Transverse colon (tissue), 4 donors: Measurements from ENCODE around the gene ACAD8. TPM values are rescaled to one million over a fixed set of nuclear protein-coding genes. Genes with fewer than 3 reads are reported as not detected.

ENCODE experiments used
- DNase-seq: peaks from one replicate; pipeline ENCODE4 v3.0.0-alpha.2; 2019
- H3K27ac ChIP-seq, 4 donors: fragments of 200-600 bp; sonication (generic); 2 replicates each; pipeline ENCODE4 v1.5.1; 2016 to 2018; ENCODE audit warnings: inconsistent platforms in 4 of 4
- H3K27me3 ChIP-seq: fragments of 200-600 bp; sonication (generic); 2 replicates; pipeline ENCODE4 v1.5.1; 2017; ENCODE audit warnings: inconsistent platforms
- H3K36me3 ChIP-seq, 4 donors: fragments of 200-600 bp; sonication (generic); 2 replicates each; pipeline ENCODE4 v1.5.1; 2017 to 2019; ENCODE audit warnings: inconsistent platforms in 4 of 4
- H3K4me1 ChIP-seq, 4 donors: fragments of 200-600 bp; sonication (generic); 2 replicates each; pipeline ENCODE4 v1.5.1; 2017 to 2020; ENCODE audit warnings: inconsistent platforms in 4 of 4
- H3K4me3 ChIP-seq, 4 donors: fragments of 200-600 bp; sonication (generic); 1 replicate in 1 of 4; 2 replicates in 3 of 4; pipeline versions ENCODE4 v1.5.1 to v1.6.1; 2017 to 2019; ENCODE audit warnings: inconsistent platforms in 4 of 4
- H3K9me3 ChIP-seq, 2 donors: fragments of 200-600 bp; sonication (generic); 2 replicates each; pipeline ENCODE4 v1.5.1; 2017 to 2019; ENCODE audit warnings: inconsistent platforms in 2 of 2
- EP300 ChIP-seq: sonication (generic); formaldehyde crosslinking; IDR thresholded peaks from one replicate; pipeline ENCODE4 v1.6.1; 2017; ENCODE audit warnings: antibody characterized with exemption, low read depth
- POLR2A ChIP-seq: fragments of 450-650 bp; IDR thresholded peaks from one replicate; pipeline ENCODE4 v1.6.1; 2016; ENCODE audit warnings: antibody characterized with exemption, mild to moderate bottlenecking, moderate library complexity
- POLR2AphosphoS5 ChIP-seq, 3 donors: sonication (generic); formaldehyde crosslinking; IDR thresholded peaks; one replicate each; pipeline ENCODE4 v1.6.1; 2016; ENCODE audit warnings: antibody characterized with exemption in 3 of 3
- WGBS, 2 donors: methylation state at CpG; one replicate each; pipeline ENCODE4 v1.1.5; 2018; ENCODE audit warnings: low coverage in 1 of 2; 5-methylcytosine and 5-hydroxymethylcytosine counted together
- in situ Hi-C, 4 donors: fragments of 200-750 bp; cut with MboI; loops; one replicate each; pipeline versions ENCODE4 v1.15.0 to v1.15.1; 2017; ENCODE audit warnings: low sequenced_read_pairs in 3 of 4, low pct_ligation_motif_present in 1 of 4, low pct_unique_long_range_greater_than_20kb in 1 of 4
- intact Hi-C: fragments of 100-400 bp; cut with DNase I; formaldehyde crosslinking; loops from one replicate; pipeline ENCODE4 v1.15.1; 2023; ENCODE audit warnings: low total_unique reads
- total RNA-seq, 4 donors: library from RNA; depleted of rRNA; stranded (reverse); fragments of >200 nt; gene quantifications; one replicate each; pipeline ENCODE4 v1.1.0, GENCODE V29; 2016
- TF ChIP-seq, protein P1 (sequence below), 5 experiments: fragments of 200-600 bp in 3 of 5; fragments of 450-650 bp in 2 of 5; sonication (generic) in 3 of 5; IDR thresholded peaks; 1 replicate in 2 of 5; 2 replicates in 3 of 5; pipeline ENCODE4 v1.5.1; 2016 to 2017; ENCODE audit warnings: antibody characterized with exemption in 5 of 5, inconsistent platforms in 3 of 5, mild to moderate bottlenecking in 2 of 5, moderate library complexity in 1 of 5

The ACAD8 gene
- total RNA-seq, 4 donors from 2014 or later: 34.8 to 59.1 (median 45.7) TPM

DNA sequence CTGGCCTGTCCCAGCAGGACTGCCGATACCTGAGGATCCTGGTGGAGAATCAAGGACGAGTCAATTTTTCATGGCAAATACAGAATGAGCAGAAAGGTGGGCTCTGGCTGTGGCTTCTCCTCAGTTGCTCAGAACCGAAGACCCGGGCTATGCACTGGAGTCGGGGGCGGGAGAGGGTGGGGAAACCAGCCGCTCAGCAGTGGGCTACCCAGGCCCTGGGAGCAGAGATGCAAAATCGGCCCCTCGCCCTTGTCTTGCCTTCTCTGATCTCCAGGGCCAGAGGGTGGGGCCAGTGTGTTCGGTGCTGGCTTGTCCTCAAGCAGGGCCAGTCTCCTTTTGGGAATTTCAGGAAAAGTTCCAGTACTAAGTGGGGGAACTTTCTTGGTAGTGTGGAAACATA is 60.0 kb downstream of the ACAD8 start:
- DNase-seq: no peak
- Histone ChIP-seq H3K27me3 (peaks cover 8% of the 10 kb centered on the region), H3K27ac (no peak overlapping the region), H3K4me3 (no peak overlapping the region), H3K36me3 (no peaks in the 10 kb centered on the region), H3K9me3 (peaks cover 7 to 14% of the 10 kb centered on the region in 2 donors), H3K4me1 (no peaks in the 10 kb centered on the region)
- intact Hi-C loops: no loop called here
- no peak for TF ChIP-seq EP300
- TF ChIP-seq, protein P1, sequence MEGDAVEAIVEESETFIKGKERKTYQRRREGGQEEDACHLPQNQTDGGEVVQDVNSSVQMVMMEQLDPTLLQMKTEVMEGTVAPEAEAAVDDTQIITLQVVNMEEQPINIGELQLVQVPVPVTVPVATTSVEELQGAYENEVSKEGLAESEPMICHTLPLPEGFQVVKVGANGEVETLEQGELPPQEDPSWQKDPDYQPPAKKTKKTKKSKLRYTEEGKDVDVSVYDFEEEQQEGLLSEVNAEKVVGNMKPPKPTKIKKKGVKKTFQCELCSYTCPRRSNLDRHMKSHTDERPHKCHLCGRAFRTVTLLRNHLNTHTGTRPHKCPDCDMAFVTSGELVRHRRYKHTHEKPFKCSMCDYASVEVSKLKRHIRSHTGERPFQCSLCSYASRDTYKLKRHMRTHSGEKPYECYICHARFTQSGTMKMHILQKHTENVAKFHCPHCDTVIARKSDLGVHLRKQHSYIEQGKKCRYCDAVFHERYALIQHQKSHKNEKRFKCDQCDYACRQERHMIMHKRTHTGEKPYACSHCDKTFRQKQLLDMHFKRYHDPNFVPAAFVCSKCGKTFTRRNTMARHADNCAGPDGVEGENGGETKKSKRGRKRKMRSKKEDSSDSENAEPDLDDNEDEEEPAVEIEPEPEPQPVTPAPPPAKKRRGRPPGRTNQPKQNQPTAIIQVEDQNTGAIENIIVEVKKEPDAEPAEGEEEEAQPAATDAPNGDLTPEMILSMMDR (IDR thresholded peaks at IDR 0.05): no peak
- TF ChIP-seq POLR2AphosphoS5 (IDR thresholded peaks at IDR 0.05): no peak
- TF ChIP-seq POLR2A: no peak
- in situ Hi-C loops: no loop called here
- WGBS, 2 donors: 81% methylated on average over 10 of the region's 10 CpGs; no CpG with 5 or more reads in 1 of the 2 donors

DNA sequence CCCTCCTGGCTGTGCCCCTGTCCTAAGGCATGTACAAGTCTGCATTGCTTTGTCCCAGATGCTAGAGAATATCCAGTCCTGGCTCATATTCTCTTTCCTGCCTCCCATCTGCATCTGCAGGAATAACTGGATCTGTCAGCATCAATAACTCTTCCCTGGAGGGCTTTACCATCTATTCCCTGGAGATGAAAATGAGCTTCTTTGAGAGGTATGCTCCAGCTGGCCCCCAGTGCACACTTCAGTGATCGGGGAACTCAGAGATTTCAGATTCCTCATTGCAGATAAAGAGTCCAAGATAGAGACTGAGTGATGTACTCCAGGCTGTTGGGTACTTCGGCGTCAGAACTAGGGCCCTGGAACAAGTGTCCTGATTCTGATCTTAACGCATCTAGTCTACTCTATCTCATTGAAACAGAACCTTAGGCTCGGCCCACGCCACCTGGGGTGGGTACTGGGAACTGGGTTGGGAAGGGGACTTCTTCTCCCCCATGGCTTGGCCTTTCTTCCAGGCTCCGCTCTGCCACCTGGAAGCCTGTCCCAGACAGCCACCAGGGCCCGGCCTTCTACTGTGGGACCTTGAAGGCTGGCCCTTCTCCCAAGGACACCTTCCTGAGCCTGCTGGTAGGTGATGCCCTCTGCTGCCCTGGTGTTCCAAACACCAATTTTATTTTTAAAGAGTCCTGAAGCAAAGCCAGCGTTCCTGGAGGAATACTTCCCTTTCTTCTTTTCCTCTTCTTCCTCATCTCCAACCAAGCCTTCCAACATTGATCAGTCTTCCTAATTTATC is 60.6 kb downstream of the ACAD8 start:
- intact Hi-C loops (no loop called here), in situ Hi-C loops (no loop called here)
- Histone ChIP-seq H3K36me3 (no peaks in the 10 kb centered on the region), H3K9me3 (peaks cover 7 to 14% of the 10 kb centered on the region in 2 donors), H3K27ac (no peak overlapping the region), H3K4me1 (no peaks in the 10 kb centered on the region), H3K4me3 (no peak overlapping the region), H3K27me3 (peaks cover 8% of the 10 kb centered on the region)
- 84 to 91% methylated on average over 8 to 9 of the region's 9 CpGs for WGBS, 2 donors
- DNase-seq: no peak
- TF ChIP-seq, protein P1 (IDR thresholded peaks at IDR 0.05): no peak
- TF ChIP-seq POLR2A (no peak), POLR2AphosphoS5 (IDR thresholded peaks at IDR 0.05) (no peak), EP300 (no peak)

Other genes starting within 250 kb of the ACAD8 start
- 10 to 100 TPM in 3 of 4 donors, 1 to 10 TPM in 1; 7.8 to 56.9 (median 13.8) TPM for gene JAM3, start 184.5 kb upstream of the ACAD8 start, total RNA-seq
- gene NCAPD3, start 29.6 kb upstream of the ACAD8 start, total RNA-seq: 10 to 100 TPM in 2 of 4 donors, 1 to 10 TPM in 2; 7.0 to 21.3 (median 13.8) TPM
- gene VPS26B, start 28.9 kb upstream of the ACAD8 start, total RNA-seq: 10 to 100 TPM; 32.8 to 49.4 (median 44.6) TPM
- gene THYN1, start 216 bp upstream of the ACAD8 start, total RNA-seq: 10 to 100 TPM; 16.1 to 39.3 (median 33.2) TPM
- gene GLB1L3, start 22.8 kb downstream of the ACAD8 start, total RNA-seq: under 1 TPM in 1 of 4 donors, not detected in 3; 0.16 TPM
- 10 to 100 TPM; 26.2 to 39.5 (median 35.3) TPM for gene GLB1L2, start 78.4 kb downstream of the ACAD8 start, total RNA-seq
- gene B3GAT1, start 158.7 kb downstream of the ACAD8 start, total RNA-seq: under 1 TPM in 2 of 4 donors, not detected in 2; 0.14 to 0.16 TPM